Osteoblast (primary cell): ENCODE data around the gene RDH8. TPM values are rescaled to one million over a fixed set of nuclear protein-coding genes. Genes with fewer than 3 reads are reported as not detected.

Source experiments
- DNase-seq: peaks from one replicate; pipeline ENCODE4 v3.0.0; 2011; ENCODE audit warnings: low spot score, mixed read lengths; ENCODE audit not compliant: insufficient read length; ENCODE audit errors: missing footprints
- H2AFZ ChIP-seq: 2 replicates; pipeline ENCODE4 v1.6.0; 2011; ENCODE audit warnings: mild to moderate bottlenecking, low read length
- H3K27ac ChIP-seq: 2 replicates; pipeline ENCODE4 v1.5.1; 2011; ENCODE audit warnings: mild to moderate bottlenecking, low read depth, low read length, moderate library complexity
- H3K27me3 ChIP-seq: 2 replicates; pipeline ENCODE4 v1.6.0; 2012; ENCODE audit warnings: mild to moderate bottlenecking, control low read depth, inconsistent platforms, low read length, moderate library complexity; ENCODE audit not compliant: insufficient read depth
- H3K36me3 ChIP-seq: 2 replicates; pipeline ENCODE4 v1.5.1; 2011; ENCODE audit warnings: mild to moderate bottlenecking, low read length, control low read depth, moderate library complexity; ENCODE audit not compliant: insufficient read depth
- H3K4me1 ChIP-seq: 2 replicates; pipeline ENCODE4 v1.5.1; 2011; ENCODE audit warnings: mild to moderate bottlenecking, low read length, control low read depth, moderate library complexity; ENCODE audit not compliant: insufficient read depth
- H3K4me2 ChIP-seq: 2 replicates; pipeline ENCODE4 v1.6.0; 2011; ENCODE audit warnings: mild to moderate bottlenecking, low read length; ENCODE audit not compliant: insufficient read depth
- H3K4me3 ChIP-seq: fragments of 200-600 bp; sonication (generic); 3 replicates; pipeline ENCODE4 v1.5.1; 2012; ENCODE audit warnings: mild to moderate bottlenecking, low read length, inconsistent platforms; ENCODE audit not compliant: insufficient read depth
- H3K79me2 ChIP-seq: 2 replicates; pipeline ENCODE4 v1.6.0; 2012; ENCODE audit warnings: mild to moderate bottlenecking, low read length, control low read depth, inconsistent platforms; ENCODE audit not compliant: insufficient read depth
- H3K9me3 ChIP-seq: 2 replicates; pipeline ENCODE4 v1.5.1; 2011; ENCODE audit warnings: low read depth, low read length, control low read depth
- H4K20me1 ChIP-seq: 2 replicates; pipeline ENCODE4 v1.6.0; 2012; ENCODE audit warnings: mild to moderate bottlenecking, low read length, control low read depth; ENCODE audit not compliant: insufficient read depth
- total RNA-seq: library from RNA; depleted of rRNA; stranded (reverse); fragments of >200 nt; gene quantifications from 2 replicates; pipeline ENCODE4 v1.2.3, GENCODE V29; 2012
- TF ChIP-seq, protein P1 (sequence below): IDR thresholded peaks from 2 replicates; pipeline ENCODE4 v1.5.1; 2011; ENCODE audit warnings: mild to moderate bottlenecking, low read depth, low read length, moderate library complexity; ENCODE audit errors: extremely low read depth

The RDH8 gene
- total RNA-seq, 1 donor: not detected

DNA sequence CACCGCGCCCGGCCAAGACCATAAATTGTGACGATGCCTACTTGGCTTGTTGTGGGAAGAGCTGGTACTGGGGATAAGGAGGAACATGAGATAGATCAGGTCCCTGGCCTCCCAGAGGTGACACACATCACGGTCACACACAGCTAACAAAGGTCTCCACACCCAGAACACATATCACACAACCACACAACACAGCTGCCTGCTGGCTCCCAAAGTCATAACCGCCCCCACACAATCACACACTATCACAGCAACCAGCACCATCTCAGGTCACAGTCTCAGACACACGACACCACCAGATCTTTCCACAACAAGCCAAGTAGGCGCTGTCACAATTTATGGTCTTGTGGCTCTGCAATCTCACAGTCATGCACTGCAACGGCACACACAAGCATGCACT lies 8.7 kb upstream of the RDH8 start:
- peak; percentile 80 for DNase-seq

DNA sequence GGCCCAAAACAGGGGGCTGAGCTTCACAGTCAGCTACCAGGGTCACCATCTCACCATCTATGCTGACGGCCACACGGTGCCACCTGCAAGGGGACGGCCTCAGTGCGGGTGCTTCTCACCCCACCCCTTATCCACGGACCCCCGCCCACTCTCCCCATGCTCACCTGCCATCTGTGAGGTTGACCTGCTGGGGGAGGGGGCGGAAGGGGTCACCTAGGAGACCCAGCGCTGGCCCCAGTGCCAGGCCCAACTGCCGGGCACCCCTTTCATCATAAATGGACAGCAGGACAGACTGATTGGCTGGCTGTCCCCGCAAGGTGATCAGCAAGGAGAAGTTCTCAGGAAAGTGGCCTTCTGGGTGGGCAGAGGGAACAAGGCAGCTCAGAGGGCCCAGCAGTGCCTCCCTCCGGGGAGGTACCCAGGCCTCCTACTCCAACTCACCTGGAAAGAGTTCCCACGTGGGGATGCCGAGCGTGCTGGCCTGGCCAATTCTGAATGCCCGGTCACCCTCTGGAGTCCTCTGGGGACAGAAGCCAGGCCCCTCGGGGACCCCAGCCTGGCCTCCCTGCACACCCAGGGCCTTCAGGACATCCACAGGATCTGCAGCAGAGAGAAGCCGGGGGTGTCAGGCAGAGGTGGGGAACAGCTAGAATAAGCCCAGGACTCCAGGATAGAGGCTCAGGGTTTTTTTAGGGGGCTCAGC lies 7.5 kb upstream of the RDH8 start:
- peak overlapping the region; percentile 13 for H3K4me2 ChIP-seq
- DNase-seq: peak; percentile 69
- no peaks in the 10 kb centered on the region for H4K20me1 ChIP-seq

More for the DNA sequence above, 8.7 kb upstream of the RDH8 start:
- Histone ChIP-seq H3K27me3 (no peaks in the 10 kb centered on the region), H3K4me1 (peaks cover 28% of the 10 kb centered on the region), H2AFZ (no peak overlapping the region), H3K4me3 (no peak overlapping the region), H3K79me2 (no peaks in the 10 kb centered on the region), H4K20me1 (no peaks in the 10 kb centered on the region), H3K9me3 (no peaks in the 10 kb centered on the region), H3K27ac (no peak overlapping the region), H3K4me2 (no peak overlapping the region), H3K36me3 (no peaks in the 10 kb centered on the region)
- TF ChIP-seq, protein P1, sequence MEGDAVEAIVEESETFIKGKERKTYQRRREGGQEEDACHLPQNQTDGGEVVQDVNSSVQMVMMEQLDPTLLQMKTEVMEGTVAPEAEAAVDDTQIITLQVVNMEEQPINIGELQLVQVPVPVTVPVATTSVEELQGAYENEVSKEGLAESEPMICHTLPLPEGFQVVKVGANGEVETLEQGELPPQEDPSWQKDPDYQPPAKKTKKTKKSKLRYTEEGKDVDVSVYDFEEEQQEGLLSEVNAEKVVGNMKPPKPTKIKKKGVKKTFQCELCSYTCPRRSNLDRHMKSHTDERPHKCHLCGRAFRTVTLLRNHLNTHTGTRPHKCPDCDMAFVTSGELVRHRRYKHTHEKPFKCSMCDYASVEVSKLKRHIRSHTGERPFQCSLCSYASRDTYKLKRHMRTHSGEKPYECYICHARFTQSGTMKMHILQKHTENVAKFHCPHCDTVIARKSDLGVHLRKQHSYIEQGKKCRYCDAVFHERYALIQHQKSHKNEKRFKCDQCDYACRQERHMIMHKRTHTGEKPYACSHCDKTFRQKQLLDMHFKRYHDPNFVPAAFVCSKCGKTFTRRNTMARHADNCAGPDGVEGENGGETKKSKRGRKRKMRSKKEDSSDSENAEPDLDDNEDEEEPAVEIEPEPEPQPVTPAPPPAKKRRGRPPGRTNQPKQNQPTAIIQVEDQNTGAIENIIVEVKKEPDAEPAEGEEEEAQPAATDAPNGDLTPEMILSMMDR: no peak

DNA sequence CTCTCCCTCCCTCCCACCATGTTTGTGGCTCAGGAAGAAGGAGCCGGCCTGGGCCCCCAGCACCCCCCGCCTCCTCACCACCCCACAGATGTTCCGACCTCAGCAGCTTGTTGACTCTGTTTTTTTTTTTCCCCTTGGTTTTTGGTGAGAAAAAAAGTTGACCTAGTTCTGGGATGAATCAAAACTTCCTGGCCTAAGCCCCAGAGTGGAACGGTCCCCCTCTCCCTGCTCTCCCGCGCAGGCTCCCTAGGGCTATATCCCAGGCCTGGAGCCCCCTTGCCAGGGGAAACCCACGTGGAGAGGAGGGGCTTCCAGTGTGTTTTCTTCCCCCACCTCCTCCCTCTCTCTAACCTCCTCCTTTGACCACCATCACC lies 7.0 kb upstream of the RDH8 start:
- Histone ChIP-seq H3K27ac (peak overlapping the region; percentile 85), H3K4me3 (no peak overlapping the region), H3K9me3 (no peaks in the 10 kb centered on the region), H2AFZ (no peak overlapping the region), H3K79me2 (no peaks in the 10 kb centered on the region), H3K4me1 (peaks cover 31% of the 10 kb centered on the region), H3K27me3 (peaks cover 9% of the 10 kb centered on the region), H3K36me3 (no peaks in the 10 kb centered on the region), H3K4me2 (peak overlapping the region; percentile 13), H4K20me1 (no peaks in the 10 kb centered on the region)
- peak; percentile 96 for DNase-seq
- TF ChIP-seq, protein P1: no peak

More for the DNA sequence above, 7.5 kb upstream of the RDH8 start:
- H3K79me2 ChIP-seq: no peaks in the 10 kb centered on the region
- TF ChIP-seq, protein P1: no peak
- no peak overlapping the region for H3K4me3 ChIP-seq
- H3K27me3 ChIP-seq: peaks cover 3% of the 10 kb centered on the region
- no peaks in the 10 kb centered on the region for H3K9me3 ChIP-seq
- H3K36me3 ChIP-seq: no peaks in the 10 kb centered on the region
- H3K27ac ChIP-seq: peak overlapping the region; percentile 85
- H2AFZ ChIP-seq: no peak overlapping the region
- peaks cover 31% of the 10 kb centered on the region for H3K4me1 ChIP-seq

DNA sequence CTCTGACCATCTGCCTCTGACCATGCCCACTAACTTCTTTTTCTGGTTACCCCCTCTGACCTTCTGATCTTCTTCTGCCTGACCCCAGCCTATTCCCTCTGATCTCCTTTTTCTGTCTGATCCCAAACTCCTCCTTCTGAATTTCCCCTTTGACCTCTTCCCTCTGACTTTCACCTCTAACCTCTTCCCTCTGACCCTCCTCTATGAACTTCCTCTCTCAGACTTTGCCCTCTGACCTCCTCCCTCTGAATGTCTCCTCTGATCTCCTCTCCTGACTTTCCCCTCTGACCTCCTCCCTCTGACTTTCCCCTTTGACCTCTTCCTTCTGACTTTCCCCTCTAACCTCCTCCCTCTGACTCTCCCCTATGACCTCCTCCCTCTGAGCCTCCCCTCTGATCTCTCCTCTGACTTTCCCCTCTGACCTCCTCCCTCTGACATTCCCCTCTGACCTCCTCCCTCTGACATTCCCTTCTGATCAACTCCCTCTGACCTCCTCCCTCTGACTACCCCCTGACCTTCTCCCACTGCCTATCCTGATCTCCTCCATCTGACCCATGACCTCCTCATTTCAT lies 6.4 kb upstream of the RDH8 start:
- Histone ChIP-seq H4K20me1 (no peaks in the 10 kb centered on the region), H3K79me2 (no peaks in the 10 kb centered on the region), H2AFZ (no peak overlapping the region), H3K4me1 (peaks cover 31% of the 10 kb centered on the region), H3K36me3 (no peaks in the 10 kb centered on the region), H3K4me2 (no peak overlapping the region), H3K4me3 (no peak overlapping the region), H3K9me3 (no peaks in the 10 kb centered on the region), H3K27ac (peak overlapping the region; percentile 85), H3K27me3 (peaks cover 13% of the 10 kb centered on the region)
- TF ChIP-seq, protein P1: no peak
- no peak for DNase-seq
